H1 (cell line): ENCODE data around the gene SNAP29. TPM values are rescaled to one million over a fixed set of nuclear protein-coding genes. Genes with fewer than 3 reads are reported as not detected.
"Not testable (repeated sequence)": the region's sequence is repeated elsewhere in the genome, so short reads cannot be mapped to it uniquely, and the experiment has no call there.

ENCODE experiments used
- CTCF ChIA-PET: fragments of 300-600 bp; sonication (Branson Sonifier 250); formaldehyde crosslinking; loops from one replicate; lab custom pipeline; 2021; ENCODE audit not compliant: partially characterized antibody; lab: Charles Lee
- POLR2A ChIA-PET: fragments of 300-600 bp; sonication (Branson Sonifier 250); formaldehyde crosslinking; loops from one replicate; lab custom pipeline; 2021; ENCODE audit warnings: inconsistent platforms; ENCODE audit not compliant: partially characterized antibody; lab: Charles Lee
- DNase-seq, 2 experiments: peaks; one replicate each; pipeline versions ENCODE4 v3.0.0 to v3.0.0-alpha.2; 2010 to 2022; ENCODE audit warnings: low spot score in 2 of 2, low read depth in 1 of 2, mixed read lengths in 1 of 2
- FAIRE-seq: peaks from 2 replicates; lab custom pipeline; 2011; peaks lifted over from hg19 to GRCh38; lab: Jason Lieb, UNC
- H2AFZ ChIP-seq: 2 replicates; pipeline ENCODE4 v1.8.1; 2012; ENCODE audit warnings: low read length, inconsistent platforms
- H2AK5ac ChIP-seq: 2 replicates; pipeline ENCODE4 v1.6.1; 2013; ENCODE audit warnings: low read depth, low read length
- H2BK120ac ChIP-seq: replicated peaks from 2 replicates; pipeline ENCODE3; 2013; ENCODE audit warnings: low read depth, low read length, inconsistent platforms
- H2BK12ac ChIP-seq: 2 replicates; pipeline ENCODE4 v1.6.1; 2013; ENCODE audit warnings: low read depth, low read length
- H2BK15ac ChIP-seq: 2 replicates; pipeline ENCODE4 v1.6.1; 2013; ENCODE audit warnings: low read length
- H2BK20ac ChIP-seq: 2 replicates; pipeline ENCODE4 v1.6.1; 2013; ENCODE audit warnings: low read length
- H2BK5ac ChIP-seq: 2 replicates; pipeline ENCODE4 v1.6.1; 2013; ENCODE audit warnings: low read depth, low read length
- H3K14ac ChIP-seq: 2 replicates; pipeline ENCODE4 v1.6.1; 2013; ENCODE audit warnings: inconsistent platforms; ENCODE audit not compliant: insufficient read length
- H3K18ac ChIP-seq: 2 replicates; pipeline ENCODE4 v1.6.1; 2013; ENCODE audit warnings: low read length; ENCODE audit errors: extremely low read depth
- H3K23ac ChIP-seq: 2 replicates; pipeline ENCODE4 v1.6.1; 2013; ENCODE audit warnings: inconsistent platforms; ENCODE audit not compliant: insufficient read length
- H3K23me2 ChIP-seq: 2 replicates; pipeline ENCODE4 v1.6.1; 2013; ENCODE audit warnings: low read depth, low read length
- H3K27ac ChIP-seq: 2 replicates; pipeline ENCODE4 v1.6.1; 2011; ENCODE audit warnings: low read depth, low read length, inconsistent platforms
- H3K27me3 ChIP-seq, 4 experiments: replicated peaks in 1 of 4; 1 replicate in 1 of 4; 2 replicates in 3 of 4; pipeline versions ENCODE4 v1.6.1 to v1.8.1; 2011 to 2013; ENCODE audit warnings: low read length in 3 of 4, mild to moderate bottlenecking in 3 of 4, inconsistent platforms in 2 of 4, mixed read lengths in 2 of 4, moderate library complexity in 1 of 4; ENCODE audit not compliant: control insufficient read depth in 3 of 4, insufficient read depth in 3 of 4; ENCODE audit errors: extremely low read depth in 1 of 4
- H3K36me3 ChIP-seq, 4 experiments: 2 replicates each; pipeline versions ENCODE4 v1.6.1 to v1.8.1; 2011 to 2013; ENCODE audit warnings: mild to moderate bottlenecking in 4 of 4, low read length in 3 of 4, moderate library complexity in 2 of 4, control low read depth in 1 of 4, inconsistent platforms in 1 of 4; ENCODE audit not compliant: insufficient read depth in 4 of 4, control insufficient read depth in 2 of 4
- H3K4ac ChIP-seq: replicated peaks from 2 replicates; pipeline ENCODE3; 2013; ENCODE audit warnings: low read length, low read depth, mixed read lengths, inconsistent platforms; ENCODE audit not compliant: insufficient read length
- H3K4me1 ChIP-seq, 4 experiments: replicated peaks in 1 of 4; 1 replicate in 1 of 4; 2 replicates in 3 of 4; pipeline versions ENCODE4 v1.6.1 to v1.8.1; 2011 to 2013; ENCODE audit warnings: low read length in 3 of 4, inconsistent platforms in 2 of 4, mixed read lengths in 1 of 4; ENCODE audit not compliant: insufficient read depth in 4 of 4, control insufficient read depth in 3 of 4
- H3K4me2 ChIP-seq, 2 experiments: 2 replicates each; pipeline versions ENCODE4 v1.6.1 to v1.8.1; 2011 to 2013; ENCODE audit warnings: low read depth in 2 of 2, low read length in 2 of 2, control low read depth in 1 of 2, inconsistent platforms in 1 of 2, mild to moderate bottlenecking in 1 of 2; ENCODE audit not compliant: insufficient read depth in 1 of 2
- H3K4me3 ChIP-seq, 4 experiments: fragments of 200-600, 300-600 bp in 1 of 4; sonication (generic), shearing (Covaris generic), sonication (Bioruptor Twin) in 1 of 4; 2 replicates each; pipeline versions ENCODE4 v1.5.1 to v1.8.1; 2011 to 2016; ENCODE audit warnings: low read length in 4 of 4, low read depth in 3 of 4, control low read depth in 2 of 4, inconsistent platforms in 2 of 4, mild to moderate bottlenecking in 2 of 4, mixed read lengths in 1 of 4, moderate library complexity in 1 of 4; ENCODE audit not compliant: insufficient read depth in 2 of 4; ENCODE audit errors: extremely low read depth in 1 of 4
- H3K56ac ChIP-seq: replicated peaks from 2 replicates; pipeline ENCODE3; 2013; ENCODE audit warnings: low read depth, mild to moderate bottlenecking, mixed read lengths, low read length, inconsistent platforms; ENCODE audit not compliant: insufficient read length
- H3K79me1 ChIP-seq: 2 replicates; pipeline ENCODE4 v1.6.1; 2013; ENCODE audit warnings: low read depth, low read length, control low read depth
- H3K79me2 ChIP-seq, 2 experiments: 2 replicates each; pipeline versions ENCODE4 v1.6.1 to v1.8.1; 2012 to 2013; ENCODE audit warnings: low read length in 2 of 2, mild to moderate bottlenecking in 2 of 2, inconsistent platforms in 1 of 2; ENCODE audit not compliant: insufficient read depth in 2 of 2, control insufficient read depth in 1 of 2
- H3K9ac ChIP-seq, 4 experiments: replicated peaks in 1 of 4; 1 replicate in 1 of 4; 2 replicates in 3 of 4; pipeline versions ENCODE4 v1.6.1 to v1.8.1; 2011 to 2013; ENCODE audit warnings: low read depth in 3 of 4, low read length in 3 of 4, control low read depth in 2 of 4, mild to moderate bottlenecking in 2 of 4, moderate library complexity in 2 of 4, inconsistent platforms in 1 of 4; ENCODE audit errors: extremely low read depth in 1 of 4
- H3K9me3 ChIP-seq, 2 experiments: 2 replicates each; pipeline versions ENCODE4 v1.6.1 to v1.8.1; 2012 to 2013; ENCODE audit warnings: mild to moderate bottlenecking in 2 of 2, moderate library complexity in 2 of 2, control low read depth in 1 of 2, inconsistent platforms in 1 of 2, low read depth in 1 of 2, low read length in 1 of 2, mixed read lengths in 1 of 2; ENCODE audit not compliant: insufficient read depth in 2 of 2
- H4K20me1 ChIP-seq, 2 experiments: replicated peaks in 1 of 2; 2 replicates each; pipeline versions ENCODE3 to v1.8.1; 2011 to 2013; ENCODE audit warnings: inconsistent platforms in 2 of 2, low read length in 2 of 2, mild to moderate bottlenecking in 1 of 2; ENCODE audit not compliant: insufficient read depth in 2 of 2, control insufficient read depth in 1 of 2
- H4K5ac ChIP-seq: 2 replicates; pipeline ENCODE4 v1.6.1; 2013; ENCODE audit warnings: low read length, low read depth, mixed read lengths, inconsistent platforms; ENCODE audit not compliant: insufficient read length
- H4K8ac ChIP-seq: 2 replicates; pipeline ENCODE4 v1.8.0; 2013; ENCODE audit warnings: mild to moderate bottlenecking, moderate library complexity, low read length, inconsistent platforms; ENCODE audit not compliant: insufficient read depth; ENCODE audit errors: extremely low read depth
- H4K91ac ChIP-seq: replicated peaks from 2 replicates; pipeline ENCODE3; 2013; ENCODE audit warnings: low read length, mixed read lengths, inconsistent platforms; ENCODE audit not compliant: insufficient read length
- WGBS, 2 experiments: shearing (Covaris generic) in 1 of 2; methylation state at CpG; one replicate each; pipeline versions ENCODE4 v1.1.6 to v1.1.7; 2013 to 2015; ENCODE audit warnings: low lambda C conversion rate in 2 of 2, mixed read lengths in 2 of 2, inconsistent platforms in 1 of 2, low coverage in 1 of 2, missing lambda C conversion rate in 1 of 2; ENCODE audit not compliant: insufficient replicate concordance in 2 of 2, insufficient coverage in 1 of 2, insufficient read length in 1 of 2; ENCODE audit errors: extremely low coverage in 1 of 2, missing lambda C conversion rate in 1 of 2; 5-methylcytosine and 5-hydroxymethylcytosine counted together
- polyA plus RNA-seq, 7 experiments: library from polyadenylated mRNA; depleted of rRNA in 3 of 7; stranded (reverse) in 5 of 7; unstranded in 2 of 7; fragments of >200 nt in 5 of 7; fragments of 200-250 nt in 2 of 7; gene quantifications; 1 replicate in 5 of 7; 2 replicates in 1 of 7; 4 replicates in 1 of 7; pipeline versions ENCODE4 v1.2.1 to v1.2.3, GENCODE V29; 2011 to 2013; ENCODE audit warnings: missing spikeins in 2 of 7, mixed read lengths in 2 of 7
- total RNA-seq: library from RNA; stranded (reverse); fragmentation: NEBNext Ultra II Directional; extraction: Animal tissue kit (Norgen Biotek cat#: 25700); gene quantifications from 2 replicates; pipeline ENCODE4 v1.2.1, GENCODE V29; 2021

SNAP29 gene
- total and polyA plus RNA-seq, 2 of the 8 experiments (the other 6 are each of a cell fraction or from before 2014, with no cell fraction given) = 11.8 to 15.0 TPM

DNA sequence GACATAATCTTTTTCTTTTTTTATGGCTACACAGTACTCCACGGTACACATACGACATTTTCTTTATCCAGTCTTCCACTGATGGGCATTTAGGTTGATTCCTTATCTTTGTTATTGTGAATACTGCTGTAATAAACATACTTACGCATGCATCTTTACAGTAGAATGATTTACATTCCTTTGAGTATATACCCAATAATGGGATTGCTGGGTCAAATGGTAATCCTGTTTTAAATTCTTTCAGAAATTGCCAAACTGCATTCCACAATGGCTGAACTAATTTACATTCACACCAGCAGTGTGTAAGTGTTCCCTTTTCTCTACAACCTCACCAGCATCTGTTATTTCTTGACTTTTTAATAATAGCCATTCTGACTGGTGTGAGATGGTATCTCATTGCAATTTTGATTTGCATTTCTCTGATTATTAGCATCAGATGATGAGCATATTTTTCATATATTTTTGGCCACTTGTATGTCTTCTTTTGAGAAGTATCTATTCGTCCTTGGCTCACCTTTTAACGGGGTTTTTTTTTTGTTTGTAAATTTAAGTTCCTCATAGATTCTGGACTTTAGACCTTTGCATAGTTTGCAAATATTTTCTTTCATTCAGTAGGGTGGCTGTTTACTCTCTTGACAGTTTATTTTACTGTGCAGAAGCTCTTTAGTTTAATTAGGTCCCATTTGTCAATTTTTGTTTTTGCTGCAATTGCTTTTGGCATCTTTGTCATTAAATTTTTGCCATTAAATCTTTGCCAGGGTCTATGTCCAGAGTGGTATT lies 32.2 kb upstream of the SNAP29 start:
- 88% methylated on average over 5 of the region's 5 CpGs; no CpG with 5 or more reads in 1 of the 2 experiments for WGBS, 2 experiments
- H3K4me1 ChIP-seq, H3K18ac ChIP-seq, H3K4me2 ChIP-seq, H2BK15ac ChIP-seq, H3K4ac ChIP-seq, H3K36me3 ChIP-seq, H4K91ac ChIP-seq, H3K23ac ChIP-seq, DNase-seq, H2AFZ ChIP-seq, H2BK20ac ChIP-seq, H3K27ac ChIP-seq, POLR2A ChIA-PET, H3K27me3 ChIP-seq, H2BK120ac ChIP-seq, H3K9ac ChIP-seq, H3K79me1 ChIP-seq, H3K9me3 ChIP-seq, H4K20me1 ChIP-seq, FAIRE-seq, H3K56ac ChIP-seq, H4K8ac ChIP-seq, H2AK5ac ChIP-seq, H2BK5ac ChIP-seq, H3K14ac ChIP-seq, H3K79me2 ChIP-seq, H3K4me3 ChIP-seq, H3K23me2 ChIP-seq, H4K5ac ChIP-seq, H2BK12ac ChIP-seq: not testable (repeated sequence)
- CTCF ChIA-PET = interaction anchor here (1.0 kb wide), 1 partner anchor 59 kb away, joined by 3 read pairs; no protein-coding TSS in a partner anchor
